Measurements from ENCODE around the gene PEAK1.
A peak's percentile ranks its signal among the peaks of the same experiment; 100 is the strongest.

Gene PEAK1

DNA sequence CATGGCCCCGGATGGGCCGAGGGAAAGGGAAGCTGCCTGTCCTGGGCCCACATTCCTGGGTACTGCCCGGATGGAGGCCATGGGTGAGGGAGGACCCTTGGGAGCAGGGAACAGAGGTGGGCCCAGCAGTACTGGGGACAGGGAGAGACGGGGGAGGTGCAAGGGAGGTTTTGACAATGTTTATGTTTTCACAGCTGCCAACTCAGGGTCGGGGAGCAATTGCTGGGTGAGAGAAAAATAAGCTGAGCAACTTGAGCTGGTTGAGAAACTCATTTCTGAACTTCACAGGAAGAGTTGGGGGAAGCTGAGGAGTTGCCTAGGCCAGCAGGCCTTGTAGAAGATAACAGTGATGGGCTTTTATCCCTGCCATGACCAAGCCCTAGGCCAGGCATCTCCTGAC, 337.9 kb downstream of the PEAK1 start:
- DNase-seq: no peak

DNA sequence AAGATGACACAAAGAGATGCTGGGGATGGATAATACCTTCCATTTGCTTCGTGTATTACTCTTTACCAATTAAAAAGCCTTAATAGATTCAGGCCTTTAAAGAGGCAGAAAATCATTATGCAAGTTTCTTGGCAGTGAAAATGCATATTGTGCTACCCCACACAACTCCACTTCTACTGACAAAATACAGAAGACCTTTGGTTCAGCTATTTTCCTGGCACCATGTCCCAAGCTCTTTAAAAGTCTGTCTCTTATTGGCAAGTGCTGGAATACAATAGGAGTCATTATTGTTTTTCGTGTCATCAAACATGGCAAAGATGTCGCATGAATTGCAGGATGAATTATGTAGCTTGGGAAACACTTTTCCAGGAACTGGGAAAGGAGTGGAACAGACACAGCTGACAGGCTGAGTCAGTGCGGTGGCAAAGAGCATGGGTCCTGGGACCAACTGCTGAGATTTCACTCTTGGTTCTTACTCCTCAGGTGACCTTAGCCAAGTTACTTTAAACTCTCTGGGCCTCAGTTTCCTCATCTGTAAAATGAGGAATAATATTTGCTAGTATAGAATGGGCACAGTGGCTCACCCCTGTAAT, 343.5 kb downstream of the PEAK1 start:
- no peak for DNase-seq

DNA sequence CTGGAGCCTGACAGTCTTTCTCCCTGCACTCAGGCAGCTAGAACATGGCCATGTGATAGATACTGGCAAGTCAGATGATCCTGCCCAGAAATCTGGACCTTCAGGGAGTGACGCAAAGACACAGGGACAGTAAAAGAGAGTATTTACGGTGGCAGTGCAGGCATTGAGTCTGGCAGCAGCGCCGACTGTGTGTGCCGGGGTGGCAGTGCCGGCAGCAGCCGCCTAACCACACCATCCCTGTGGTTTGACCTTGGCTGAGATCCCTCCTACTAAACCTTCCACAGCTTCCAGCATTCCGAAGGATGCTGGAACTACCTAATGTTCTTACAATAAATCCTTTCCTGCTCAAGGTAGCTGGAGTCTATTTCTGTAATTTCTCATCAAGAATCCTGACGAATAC, 344.4 kb downstream of the PEAK1 start:
- DNase-seq: no peak

DNA sequence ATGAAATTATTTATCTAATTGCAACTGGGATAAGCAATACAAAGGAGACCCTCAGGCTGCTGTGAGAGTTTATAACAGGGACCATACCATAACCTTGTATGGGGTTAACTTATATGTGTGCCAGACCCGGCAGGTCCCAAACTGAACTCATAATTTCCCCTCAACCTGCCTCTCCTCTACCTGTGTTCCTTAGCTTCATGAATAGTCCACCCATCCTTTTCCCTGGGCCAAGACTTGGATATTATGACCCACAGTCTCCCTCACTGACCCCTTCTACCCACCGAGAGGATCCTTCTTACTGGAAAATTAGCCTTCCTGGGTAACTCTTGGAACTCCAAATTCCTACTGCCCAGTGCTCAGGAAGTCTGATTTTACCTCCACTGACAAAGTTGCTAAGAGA, 345.6 kb downstream of the PEAK1 start:
- DNase-seq: no peak

DNA sequence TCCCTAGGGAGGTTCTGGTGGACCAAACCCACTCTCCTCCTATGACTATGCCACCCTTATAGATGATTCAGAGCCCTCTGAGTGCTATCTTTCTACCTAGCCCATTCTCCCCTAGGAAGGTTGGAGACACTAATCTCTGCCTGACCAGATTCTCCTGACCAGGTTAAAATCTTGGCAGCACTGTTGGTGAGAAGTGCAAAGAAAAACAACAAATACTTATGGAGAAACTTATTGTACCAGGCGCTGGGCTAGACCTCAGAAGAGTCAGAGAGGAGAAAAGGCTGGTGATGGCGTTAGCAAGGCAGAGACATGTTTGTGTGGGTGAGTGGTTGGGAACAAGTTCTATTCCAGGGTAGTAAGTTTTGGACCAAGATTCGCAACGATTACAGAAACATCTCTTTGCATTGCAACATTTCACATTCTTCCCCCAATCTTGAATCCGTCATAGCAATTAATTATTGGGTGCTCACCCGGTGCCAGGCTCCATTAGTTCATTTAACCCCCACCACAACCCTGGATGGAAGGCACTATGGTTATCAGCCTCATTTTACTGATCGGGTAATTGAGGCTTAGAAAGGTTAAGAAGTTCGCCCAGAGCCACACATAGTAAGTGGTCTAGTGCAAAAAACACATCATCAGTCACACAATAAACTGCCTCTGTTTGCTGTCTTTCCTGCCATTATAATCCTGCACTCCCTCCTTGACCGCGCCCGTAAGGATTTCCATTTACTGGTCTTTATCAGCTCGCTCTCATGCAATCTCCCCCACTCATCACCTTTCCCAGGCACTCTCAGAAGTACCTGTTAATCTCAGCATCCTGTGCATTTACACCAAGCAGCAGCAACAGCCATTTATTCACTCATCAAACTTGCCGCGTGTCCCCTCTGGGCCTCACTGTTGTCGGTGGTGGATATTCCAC, 348.3 kb downstream of the PEAK1 start:
- no peak for DNase-seq

DNA sequence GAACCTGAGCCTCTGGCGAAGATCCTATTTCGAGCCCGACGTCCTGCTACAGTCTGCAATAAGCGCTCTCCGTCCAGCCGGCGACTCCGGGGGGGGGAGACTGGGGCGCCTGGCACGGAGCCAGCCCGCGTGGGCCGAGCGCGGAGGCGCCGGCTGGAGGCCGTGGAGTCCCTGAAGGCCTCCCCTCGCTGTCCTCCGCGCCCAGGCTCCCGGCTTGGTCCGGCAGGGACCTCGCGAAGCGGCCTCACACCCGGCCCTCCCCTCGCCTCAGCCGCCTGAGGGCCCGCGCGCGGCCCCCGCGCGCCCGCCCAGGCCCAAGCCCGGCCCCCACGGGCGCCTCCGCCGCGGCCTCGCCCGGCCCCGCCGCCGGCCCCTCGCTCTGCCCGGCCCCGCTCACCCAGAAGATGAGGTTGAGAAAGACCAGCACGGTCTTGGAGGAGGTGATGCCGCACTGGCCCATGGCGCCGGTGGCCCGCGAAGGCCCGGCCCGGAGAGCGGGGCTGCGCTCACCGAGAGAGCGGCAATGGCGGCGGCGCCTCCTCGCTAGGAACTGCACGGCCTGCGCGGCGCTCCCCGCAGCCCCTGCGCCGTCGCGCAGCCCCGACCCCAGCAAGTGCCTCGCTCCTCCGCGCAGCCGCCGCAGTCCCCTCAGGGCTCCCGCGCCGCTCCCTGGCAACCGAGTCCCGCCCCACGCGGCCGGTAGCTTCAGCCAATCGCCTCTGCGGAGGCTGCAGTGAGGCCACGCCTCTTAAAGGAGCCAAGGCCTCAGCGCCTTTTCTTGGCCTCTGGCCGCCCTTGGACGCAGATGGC, 349.2 kb downstream of the PEAK1 start, which contains the start of gene TSPAN3:
Gene TSPAN3 (minus strand): TSS at position 615 of the 810 bp plus-strand sequence. CDS start 155 bp downstream, at position 460.
- peak; percentile 95 for DNase-seq

DNA sequence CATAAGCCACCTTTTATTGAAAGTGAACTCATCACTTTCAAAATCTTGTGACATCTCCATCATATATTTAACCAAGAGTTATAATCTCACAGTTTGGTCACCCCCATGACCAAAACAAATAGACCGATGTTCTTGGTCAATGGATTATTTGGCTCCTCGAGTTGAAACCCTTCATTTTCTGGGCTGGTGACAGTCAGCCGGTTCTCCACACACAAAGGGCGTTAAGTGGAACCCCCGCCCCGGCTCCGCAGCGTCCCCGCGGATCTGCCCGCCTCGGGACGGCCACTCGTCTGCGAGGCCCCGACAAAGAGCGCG, 349.8 kb downstream of the PEAK1 start:
- DNase-seq: no peak

DNA sequence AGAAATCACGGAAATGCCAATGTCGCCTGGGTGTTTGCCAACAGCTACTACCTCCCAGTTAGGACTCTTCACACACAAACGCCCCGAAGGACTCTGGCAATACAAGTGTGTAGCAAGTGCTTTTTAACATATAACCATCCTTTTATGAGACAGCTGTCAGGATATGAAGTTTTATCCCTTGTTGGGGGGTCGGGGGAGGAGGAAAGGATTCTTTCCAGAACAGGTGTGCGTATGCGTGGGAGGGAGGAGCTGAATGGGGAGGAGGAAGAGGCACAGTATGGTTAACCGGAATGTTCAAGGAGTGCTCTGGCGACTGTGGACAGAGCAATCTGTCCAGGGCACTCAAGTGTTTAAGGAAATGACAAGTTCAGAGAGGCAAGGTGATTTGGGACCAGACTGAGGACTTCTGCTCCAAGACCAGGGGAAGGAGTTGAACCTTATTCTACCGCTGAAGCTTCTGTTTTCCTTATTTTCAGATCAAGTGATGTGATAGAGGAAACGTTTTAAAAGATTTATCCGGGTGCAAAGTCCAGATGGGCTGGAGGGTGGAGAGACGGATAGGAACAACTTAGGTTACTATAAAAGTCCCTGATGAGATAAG, 350.3 kb downstream of the PEAK1 start:
- DNase-seq: peak; percentile 27

DNA sequence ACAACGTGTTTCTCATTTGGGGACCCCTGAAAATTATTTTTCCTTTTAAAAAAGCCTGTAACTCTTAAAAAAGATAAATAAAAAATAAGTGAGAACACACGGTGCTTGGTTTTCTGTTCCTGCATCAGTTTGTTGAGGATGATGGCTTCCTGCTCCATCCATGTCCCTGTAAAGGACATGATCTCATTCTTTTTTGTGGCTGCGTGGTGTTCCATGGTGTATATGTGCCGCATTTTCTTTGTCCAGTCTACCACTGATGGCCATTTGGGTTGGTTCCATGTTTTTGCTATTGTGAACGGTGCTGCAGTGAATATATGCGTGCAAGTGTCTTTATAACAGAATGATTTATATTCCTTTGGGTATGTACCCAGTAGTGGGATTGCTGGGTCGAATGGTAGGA, 351.3 kb downstream of the PEAK1 start:
- no peak for DNase-seq

DNA sequence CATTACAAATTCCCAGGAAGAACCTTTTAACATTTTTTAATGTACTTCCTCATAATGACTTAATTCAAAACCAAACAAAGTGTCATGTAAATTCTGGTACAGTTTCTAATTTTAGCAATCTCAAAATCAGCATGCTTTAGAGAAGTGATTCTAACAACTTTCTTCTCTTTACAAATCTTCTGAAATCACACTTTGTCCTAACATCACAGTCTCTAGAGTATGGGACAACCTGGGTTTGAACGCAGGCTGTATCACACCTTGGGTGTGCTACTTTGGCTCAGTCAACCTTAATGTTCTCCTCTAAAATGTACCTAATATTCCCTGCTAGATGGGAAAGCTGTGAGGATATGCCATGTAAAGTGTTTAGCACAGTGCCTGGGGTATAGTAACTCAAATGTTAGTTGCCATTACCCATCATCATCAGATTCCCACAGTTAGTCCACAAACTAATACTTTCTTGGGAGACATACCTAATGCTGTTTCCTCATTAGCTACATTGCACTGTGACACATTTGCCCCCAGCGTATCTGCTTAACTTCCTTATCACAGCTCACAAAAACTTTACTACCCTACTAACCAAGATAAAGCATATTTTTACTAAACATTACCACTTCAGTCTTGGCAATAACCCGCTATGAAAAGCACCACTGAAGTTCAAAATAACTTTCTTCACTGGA, 352.1 kb downstream of the PEAK1 start:
- DNase-seq: peak; percentile 87

DNA sequence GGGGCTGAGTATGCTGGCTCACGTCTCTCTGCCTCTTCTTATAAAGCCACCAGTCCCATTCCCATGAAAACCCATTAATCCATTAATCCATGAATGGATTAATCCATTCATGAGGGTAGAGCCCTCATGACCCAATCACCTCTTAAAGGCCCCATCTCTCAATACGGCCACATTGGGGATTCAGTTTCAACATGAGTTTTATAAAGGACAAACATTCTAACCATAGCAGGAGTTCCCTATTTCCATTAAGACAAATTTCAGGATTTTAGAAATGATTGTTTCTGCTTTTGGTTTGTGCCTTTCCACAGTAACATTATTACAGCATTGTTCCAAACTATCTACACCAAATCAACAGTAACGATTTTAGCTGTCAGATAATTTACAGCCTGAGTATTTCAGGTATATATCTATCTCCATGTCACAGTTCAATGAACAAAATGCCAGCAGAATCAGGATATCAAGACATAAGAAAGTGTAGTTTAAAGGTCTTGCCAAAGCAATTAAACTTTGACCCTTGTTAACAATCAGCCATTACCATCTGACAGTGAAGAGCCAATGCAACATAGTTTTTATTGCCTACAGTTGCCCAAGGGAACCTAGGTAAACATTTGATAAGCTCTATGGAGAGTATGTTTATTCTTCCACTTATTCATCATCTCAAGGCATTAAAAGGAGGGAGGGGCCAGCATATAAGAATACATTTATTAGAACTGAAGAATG, 352.8 kb downstream of the PEAK1 start:
- DNase-seq: peak; percentile 84

DNA sequence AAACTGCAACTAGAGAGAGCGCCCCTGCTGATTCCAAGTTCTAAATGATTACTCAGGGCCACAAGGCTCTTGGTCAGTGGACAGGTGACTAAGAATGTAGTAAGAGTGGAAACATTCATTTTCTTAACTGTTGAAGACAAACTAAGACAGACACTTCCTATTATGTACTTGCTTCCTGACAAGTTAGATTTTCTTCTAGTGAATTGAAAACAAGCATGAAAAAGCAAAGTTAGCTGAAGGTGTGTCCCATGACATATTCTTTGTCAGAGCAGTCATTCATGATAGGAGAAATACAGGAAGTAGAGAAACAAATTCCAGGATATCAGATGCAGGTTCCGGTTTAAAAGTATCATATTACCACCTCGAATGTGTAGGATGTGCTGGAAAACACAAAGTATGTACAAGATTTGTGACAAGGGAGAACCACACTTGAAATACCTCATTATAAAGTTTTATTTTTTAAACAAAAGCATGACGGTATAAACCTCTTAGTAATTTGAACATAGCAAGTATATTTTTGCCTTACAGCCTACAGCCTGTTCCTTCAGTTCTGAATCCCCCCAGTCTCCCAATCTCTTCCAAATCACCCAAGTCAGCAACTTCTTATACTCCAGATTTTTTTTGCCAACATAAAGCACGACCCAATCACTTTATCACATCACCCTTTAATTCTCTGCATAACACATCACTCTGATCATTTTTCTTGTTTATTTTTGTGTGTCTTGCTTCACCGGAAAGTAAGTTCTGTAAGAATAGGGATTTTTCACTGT, 355.2 kb downstream of the PEAK1 start:
- DNase-seq: peak; percentile 95

DNA sequence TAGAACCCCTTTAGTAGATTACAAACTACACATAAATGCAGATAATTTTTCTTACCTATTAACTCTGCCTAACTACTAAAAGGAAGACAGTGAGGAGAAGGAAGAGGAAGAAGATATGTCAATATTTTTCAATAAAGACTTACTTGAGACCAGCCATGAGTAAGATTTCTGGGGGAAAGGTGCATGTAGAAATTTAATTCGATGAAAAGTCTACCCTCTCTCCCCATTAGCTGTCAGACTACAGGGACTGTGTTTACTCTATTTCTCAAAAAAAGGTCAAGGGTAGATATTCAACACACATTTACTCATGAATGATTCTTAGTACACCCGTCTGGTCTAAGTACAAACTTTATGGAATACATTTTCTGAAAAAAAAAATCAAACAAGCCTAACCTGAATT, 355.8 kb downstream of the PEAK1 start:
- peak; percentile 39 for DNase-seq

DNA sequence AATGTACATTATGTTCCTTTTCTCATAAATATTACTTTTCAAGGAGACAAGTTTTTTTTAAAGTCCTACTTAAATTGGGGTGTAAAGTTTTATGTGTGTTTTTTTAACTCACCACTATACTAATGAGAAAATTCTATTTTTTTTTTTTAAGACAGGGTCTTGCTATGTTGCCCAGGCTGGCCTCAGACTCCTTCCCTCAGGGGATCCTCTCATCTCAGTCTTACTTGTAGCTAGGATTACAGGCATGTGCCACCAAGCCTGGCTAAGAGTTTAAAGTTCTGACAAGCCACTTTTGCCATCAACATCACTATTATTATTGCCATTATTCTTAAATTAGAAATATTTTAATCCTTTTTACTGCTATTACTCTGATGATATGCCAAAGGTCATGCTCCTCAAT, 356.7 kb downstream of the PEAK1 start:
- no peak for DNase-seq

DNA sequence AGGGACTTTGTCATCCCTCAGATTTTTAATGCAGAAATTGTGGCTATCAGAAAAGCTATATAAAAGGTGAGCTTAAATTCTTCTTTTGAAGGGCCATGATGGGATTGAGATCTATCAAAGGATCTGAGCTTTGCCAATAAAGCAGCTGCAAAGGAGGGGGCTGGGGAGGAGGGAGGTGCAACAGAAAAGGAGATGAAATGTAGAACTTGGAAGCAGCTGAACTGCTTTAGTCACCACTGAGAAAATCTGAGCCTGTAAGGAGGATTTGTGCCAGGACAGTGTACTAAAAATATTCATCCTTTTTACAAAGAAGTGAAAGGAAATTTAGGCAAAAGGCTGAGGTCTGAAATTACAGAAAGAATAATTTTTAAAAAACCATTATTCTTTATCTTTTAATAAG, 359.4 kb downstream of the PEAK1 start:
- peak; percentile 27 for DNase-seq

DNA sequence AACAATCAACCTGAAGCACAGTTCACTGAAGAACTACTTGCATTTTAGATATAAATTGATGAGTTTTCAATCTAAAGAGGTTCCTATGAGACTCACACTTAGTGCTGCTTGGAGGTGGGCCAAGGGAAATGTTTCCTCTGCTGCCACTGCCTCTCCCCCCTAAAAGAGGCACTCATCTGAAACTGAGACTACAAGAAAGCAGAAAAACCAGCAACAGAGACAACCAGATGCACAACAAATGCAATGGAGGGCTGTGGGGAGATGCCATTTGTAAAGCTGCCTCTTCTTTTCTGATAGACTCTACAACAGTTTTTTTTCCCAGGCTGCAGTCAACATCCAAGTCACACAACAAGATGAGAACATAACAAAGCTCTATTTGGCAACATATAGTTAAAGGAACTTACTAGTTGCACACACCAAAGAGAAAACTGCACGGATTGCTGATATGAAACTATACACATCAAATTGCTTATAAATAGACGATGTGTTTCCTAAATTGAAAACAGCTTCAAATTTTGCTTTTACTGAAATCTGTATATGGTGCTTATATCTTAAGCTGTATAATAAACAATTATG, 360.0 kb downstream of the PEAK1 start:
- peak; percentile 86 for DNase-seq

DNA sequence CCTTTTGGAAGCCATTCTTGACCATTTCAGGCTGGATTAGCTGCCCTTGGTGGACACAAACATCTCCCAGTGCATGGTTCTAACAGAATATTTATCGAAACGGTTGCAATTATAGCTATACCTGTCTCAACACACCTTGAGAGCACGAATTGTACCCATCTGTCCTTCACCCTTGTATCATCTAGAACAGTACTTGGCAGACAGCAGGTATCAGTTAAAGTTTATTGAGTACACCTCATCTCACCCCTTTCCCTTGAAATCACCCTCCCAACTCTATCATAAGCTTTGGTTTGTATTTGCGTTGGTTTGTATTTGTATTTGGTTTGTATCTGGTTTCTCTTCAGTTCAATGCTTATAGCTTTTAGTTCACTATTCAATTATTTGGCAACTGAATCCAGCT, 361.4 kb downstream of the PEAK1 start:
- no peak for DNase-seq

DNA sequence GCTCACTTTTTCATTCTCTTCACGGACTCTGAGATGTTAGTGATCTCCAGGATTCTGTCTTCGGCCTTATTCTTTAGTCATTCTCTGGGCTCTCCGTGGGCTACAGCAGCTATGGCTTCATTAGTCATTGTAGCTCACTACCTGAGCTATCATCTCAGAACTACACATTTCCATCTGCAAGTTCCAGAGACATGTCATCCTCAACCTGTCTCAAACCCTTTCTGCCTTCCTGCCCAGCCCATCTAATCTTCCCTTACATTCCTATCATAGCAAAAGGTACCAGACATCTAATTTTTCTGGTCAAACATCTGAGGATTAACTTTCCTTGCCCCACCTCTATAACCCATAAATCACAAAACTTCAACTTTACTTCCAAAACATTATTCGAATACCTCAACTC, 362.2 kb downstream of the PEAK1 start:
- no peak for DNase-seq

DNA sequence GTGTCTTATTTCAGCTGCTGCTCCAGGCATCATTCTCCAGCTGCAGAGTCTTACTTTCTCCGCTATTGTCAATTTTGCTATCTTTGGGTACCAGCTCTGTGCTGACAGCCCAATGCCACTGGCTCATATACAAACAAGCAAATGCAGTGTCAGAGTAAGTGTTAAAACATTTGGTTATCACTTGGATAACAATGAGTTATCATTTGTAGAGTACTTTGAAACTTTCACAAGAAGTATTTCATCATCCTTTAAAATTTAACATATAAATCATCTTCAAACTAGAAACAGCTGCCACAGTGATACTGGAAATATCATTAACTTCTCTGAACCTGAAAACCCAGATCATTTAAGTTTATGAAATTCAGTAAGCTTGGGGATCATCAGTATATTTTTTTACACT, 362.8 kb downstream of the PEAK1 start:
- no peak for DNase-seq

DNA sequence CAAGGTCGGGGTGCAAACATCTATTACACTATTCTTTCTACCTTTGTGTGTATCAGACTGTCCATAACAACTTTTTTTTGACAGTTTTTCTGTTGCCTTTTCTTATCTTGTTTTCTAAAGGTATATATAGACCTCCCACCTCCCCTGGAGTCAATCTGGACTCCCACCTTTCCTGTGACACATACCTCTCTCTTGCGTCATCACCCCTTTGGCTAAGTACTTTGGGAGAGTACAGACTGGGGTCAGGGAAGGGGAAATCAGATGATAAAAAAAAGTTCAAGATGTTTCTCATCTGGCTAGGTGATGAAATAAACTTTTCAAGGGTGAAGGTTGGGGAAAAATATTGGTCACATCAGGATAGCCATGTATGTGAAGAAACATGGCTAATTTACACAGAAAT, 366.2 kb downstream of the PEAK1 start:
- DNase-seq: no peak

DNA sequence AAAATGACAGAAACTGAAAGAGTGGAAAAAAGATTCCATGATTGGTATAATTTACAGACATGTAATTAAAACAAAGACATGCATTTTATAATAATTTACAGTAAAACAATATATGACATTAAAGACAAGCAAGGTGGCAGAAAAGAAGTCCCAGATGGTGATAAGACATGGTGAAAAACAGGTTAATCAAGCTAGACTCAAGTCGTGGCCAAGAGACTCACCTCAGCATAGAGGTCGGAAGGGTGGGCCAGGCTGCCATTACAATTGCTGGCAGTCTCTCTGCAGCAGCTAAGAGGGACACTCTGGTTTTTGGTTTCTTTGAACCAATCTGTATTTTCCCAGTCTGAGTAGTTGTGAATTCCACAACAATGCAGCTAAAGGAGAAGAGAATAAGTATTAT, 367.3 kb downstream of the PEAK1 start:
- no peak for DNase-seq
